Stomach (tissue), 9 donors: ENCODE results near the gene CDK5RAP3. TPM values are rescaled to one million over a fixed set of nuclear protein-coding genes. Genes with fewer than 3 reads are reported as not detected.

Source experiments
- DNase-seq, 2 donors: peaks; one replicate each; pipeline versions ENCODE4 v3.0.0 to v3.0.0-alpha.2; 2013 to 2019
- H3K27ac ChIP-seq, 5 donors: fragments of 200-600 bp in 4 of 5; sonication (generic) in 4 of 5; one replicate each; pipeline ENCODE4 v1.5.1; 2013 to 2019; ENCODE audit warnings: mild to moderate bottlenecking in 1 of 5, moderate library complexity in 1 of 5
- H3K27me3 ChIP-seq, 3 donors: fragments of 200-600 bp; sonication (generic); one replicate each; pipeline ENCODE4 v1.5.1; 2017 to 2019; ENCODE audit warnings: mixed run types in 1 of 3
- H3K36me3 ChIP-seq, 4 donors: fragments of 200-600 bp; sonication (generic); 1 replicate in 3 of 4; 2 replicates in 1 of 4; pipeline ENCODE4 v1.5.1; 2016 to 2019
- H3K4me1 ChIP-seq, 4 donors: fragments of 200-600 bp; sonication (generic); one replicate each; pipeline ENCODE4 v1.5.1; 2016 to 2019
- H3K4me3 ChIP-seq, 4 donors: fragments of 200-600 bp; sonication (generic) in 3 of 4; one replicate each; pipeline ENCODE4 v1.5.1; 2016 to 2019; ENCODE audit warnings: mild to moderate bottlenecking in 1 of 4
- H3K9me3 ChIP-seq, 4 donors: fragments of 200-600 bp; sonication (generic); one replicate each; pipeline ENCODE4 v1.5.1; 2016 to 2019
- CTCF ChIP-seq, 7 experiments: fragments of 450-650 bp in 4 of 7; fragments of 200-600 bp in 3 of 7; sonication (generic) in 3 of 7; IDR thresholded peaks; one replicate each; pipeline ENCODE4 v1.5.1; 2016 to 2019; ENCODE audit warnings: antibody characterized with exemption in 7 of 7, control low read depth in 2 of 7, mild to moderate bottlenecking in 1 of 7
- EP300 ChIP-seq: sonication (generic); formaldehyde crosslinking; IDR thresholded peaks from one replicate; pipeline ENCODE4 v1.6.1; 2017; ENCODE audit warnings: antibody characterized with exemption
- POLR2A ChIP-seq, 4 donors: fragments of 450-650 bp; IDR thresholded peaks; one replicate each; pipeline ENCODE4 v1.6.1; 2016; ENCODE audit warnings: antibody characterized with exemption in 4 of 4, control low read depth in 2 of 4, mild to moderate bottlenecking in 1 of 4, moderate library complexity in 1 of 4
- POLR2AphosphoS5 ChIP-seq, 3 donors: sonication (generic); formaldehyde crosslinking; IDR thresholded peaks; one replicate each; pipeline ENCODE4 v1.6.1; 2016; ENCODE audit warnings: antibody characterized with exemption in 3 of 3
- WGBS, 5 donors: extraction: QIAGEN DNeasy Blood & Tissue Kit in 3 of 5; methylation state at CpG; one replicate each; pipeline versions ENCODE4 v1.1.5 to v1.1.7; 2013 to 2018; 5-methylcytosine and 5-hydroxymethylcytosine counted together
- intact Hi-C: fragments of 100-400 bp; cut with DNase I; formaldehyde crosslinking; loops from one replicate; pipeline ENCODE4 v1.15.1; 2023; ENCODE audit warnings: low total_unique reads
- polyA plus RNA-seq, 3 donors: library from polyadenylated mRNA; stranded (reverse); fragments of 200-250 nt; gene quantifications; one replicate each; pipeline ENCODE4 v1.2.3, GENCODE V29; 2013
- total RNA-seq, 5 donors: library from RNA; depleted of rRNA; stranded (reverse); fragments of >200 nt; gene quantifications; one replicate each; pipeline versions ENCODE4 v1.1.0 to v1.2.3, GENCODE V29; 2014 to 2016
- donor health status: healthy with polysubstance abuse.
- donor health status: Bipolar disorder and iron deficiency.
- donor health status: healthy.

CDK5RAP3 gene
- total and polyA plus RNA-seq, 8 donors = 101 to 682 (median 277) TPM

- H3K27ac ChIP-seq = no peak overlapping the region
- no peaks in the 10 kb centered on the region for H3K27me3 ChIP-seq
- intact Hi-C loops = no loop called here
- H3K36me3 ChIP-seq = peaks cover 55 to 95% (median 91%) of the 10 kb centered on the region in 4 donors
- H3K9me3 ChIP-seq = no peaks in the 10 kb centered on the region
- H3K4me1 ChIP-seq = peaks cover 0 to 30% (median 14%) of the 10 kb centered on the region in 4 donors
- no peak overlapping the region for H3K4me3 ChIP-seq
- no peak for TF ChIP-seq CTCF (IDR thresholded peaks at IDR 0.05)
- TF ChIP-seq POLR2A (IDR thresholded peaks at IDR 0.05) = no peak
- no peak for TF ChIP-seq EP300
- no peak for TF ChIP-seq POLR2AphosphoS5 (IDR thresholded peaks at IDR 0.05)
- no peak for DNase-seq
These were observed 9.6 kb downstream of the CDK5RAP3 start for GRCh38 chr17:47980541-47980940.

- WGBS, 5 donors = 80 to 92% (median 87%) methylated on average over 7 to 9 of the region's 9 CpGs
- TF ChIP-seq CTCF (IDR thresholded peaks at IDR 0.05) (no peak), POLR2AphosphoS5 (IDR thresholded peaks at IDR 0.05) (no peak), POLR2A (IDR thresholded peaks at IDR 0.05) (no peak), EP300 (no peak)
- peaks cover 46 to 86% (median 82%) of the 10 kb centered on the region in 4 donors for H3K36me3 ChIP-seq
- no peak for DNase-seq
- peaks cover 0 to 30% (median 14%) of the 10 kb centered on the region in 4 donors for H3K4me1 ChIP-seq
- H3K9me3 ChIP-seq = no peaks in the 10 kb centered on the region
- no peaks in the 10 kb centered on the region for H3K27me3 ChIP-seq
- no peak overlapping the region for H3K27ac ChIP-seq
- H3K4me3 ChIP-seq = no peak overlapping the region
- intact Hi-C loops = no loop called here
These were observed 10.5 kb downstream of the CDK5RAP3 start for GRCh38 chr17:47981462-47981861.

DNA sequence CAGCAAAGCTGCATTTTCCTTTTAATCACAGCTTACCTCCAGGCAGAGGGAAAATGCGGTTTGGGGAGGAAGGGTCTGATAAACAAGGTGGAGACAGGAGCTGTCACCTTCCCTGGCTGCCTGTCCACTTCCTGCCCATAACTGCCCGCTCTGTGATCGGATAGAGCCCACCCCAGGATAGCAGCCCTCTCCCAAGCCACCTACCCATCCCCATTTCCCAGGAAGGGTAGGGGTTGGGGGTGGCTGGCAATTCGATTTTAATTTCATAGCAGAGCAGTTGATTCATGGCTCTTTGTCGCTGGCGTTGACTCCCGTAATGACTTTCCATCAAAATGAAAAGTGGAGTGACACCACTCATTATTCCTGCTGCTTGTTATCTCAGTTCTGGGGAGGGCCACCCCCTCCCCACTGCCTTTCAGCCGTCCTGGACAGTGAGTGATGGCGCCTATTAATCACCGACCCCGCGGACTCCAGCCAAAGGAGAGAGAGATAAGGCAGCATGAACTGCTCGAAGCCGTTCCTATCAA is 11.2 kb downstream of the CDK5RAP3 start:
- H3K4me1 ChIP-seq = peaks cover 4 to 35% (median 19%) of the 10 kb centered on the region in 4 donors
- intact Hi-C loops = no loop called here
- H3K36me3 ChIP-seq = peaks cover 41 to 79% (median 75%) of the 10 kb centered on the region in 4 donors
- no peak for TF ChIP-seq CTCF (IDR thresholded peaks at IDR 0.05)
- no peak for TF ChIP-seq EP300
- TF ChIP-seq POLR2AphosphoS5 (IDR thresholded peaks at IDR 0.05) = no peak
- TF ChIP-seq POLR2A (IDR thresholded peaks at IDR 0.05) = no peak
- H3K27me3 ChIP-seq = no peaks in the 10 kb centered on the region
- H3K9me3 ChIP-seq = no peaks in the 10 kb centered on the region
- no peak for DNase-seq
- no peak overlapping the region for H3K4me3 ChIP-seq
- H3K27ac ChIP-seq = no peak overlapping the region
- WGBS, 5 donors = 53 to 70% (median 58%) methylated on average over 14 of the region's 14 CpGs

- H3K4me3 ChIP-seq = no peak overlapping the region
- H3K27ac ChIP-seq = peak overlapping the region in 1 of 5 donors; percentile 38
- H3K9me3 ChIP-seq = no peaks in the 10 kb centered on the region
- H3K4me1 ChIP-seq = peaks cover 9 to 42% (median 25%) of the 10 kb centered on the region in 4 donors
- 59 to 75% (median 66%) methylated on average over 4 to 9 of the region's 9 CpGs for WGBS, 5 donors
- TF ChIP-seq POLR2A (IDR thresholded peaks at IDR 0.05) = no peak
- no peak for TF ChIP-seq EP300
- no peak for TF ChIP-seq POLR2AphosphoS5 (IDR thresholded peaks at IDR 0.05)
- TF ChIP-seq CTCF (IDR thresholded peaks at IDR 0.05) = no peak
- peaks cover 35 to 72% (median 68%) of the 10 kb centered on the region in 4 donors for H3K36me3 ChIP-seq
- no peaks in the 10 kb centered on the region for H3K27me3 ChIP-seq
- DNase-seq = no peak
- intact Hi-C loops = no loop called here
These were observed 11.9 kb downstream of the CDK5RAP3 start for GRCh38 chr17:47982645-47983390.
